HPDE6-E6E7 (cell line): ENCODE measurements around the gene ZP2.
"Not testable (repeated sequence)": the region's sequence is repeated elsewhere in the genome, so short reads cannot be mapped to it uniquely, and the experiment has no call there.

Experiments
- DNase-seq: peaks from one replicate; pipeline ENCODE4 v3.0.0; 2011; ENCODE audit warnings: missing footprints; ENCODE audit errors: extremely low spot score

The ZP2 gene

DNA sequence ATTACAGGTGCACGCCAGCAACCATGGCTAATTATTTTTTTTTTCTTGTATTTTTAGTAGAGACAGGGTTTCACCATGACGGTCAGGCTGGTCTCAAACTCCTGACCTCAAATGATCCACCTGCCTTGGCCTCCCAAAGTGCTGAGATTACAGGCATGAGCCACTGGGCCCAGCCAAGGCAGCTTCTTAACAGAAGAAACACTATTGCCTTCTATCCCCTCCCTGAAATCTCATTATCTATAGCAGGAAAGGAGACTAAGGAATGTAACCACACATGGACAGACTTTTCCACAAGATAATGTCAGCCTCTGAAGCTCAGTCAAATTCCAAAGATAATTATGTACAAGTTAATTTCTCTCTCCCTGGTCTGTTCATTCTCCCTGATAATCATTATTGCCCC, 5.7 kb upstream of the ZP2 start:
- DNase-seq, result no peak

DNA sequence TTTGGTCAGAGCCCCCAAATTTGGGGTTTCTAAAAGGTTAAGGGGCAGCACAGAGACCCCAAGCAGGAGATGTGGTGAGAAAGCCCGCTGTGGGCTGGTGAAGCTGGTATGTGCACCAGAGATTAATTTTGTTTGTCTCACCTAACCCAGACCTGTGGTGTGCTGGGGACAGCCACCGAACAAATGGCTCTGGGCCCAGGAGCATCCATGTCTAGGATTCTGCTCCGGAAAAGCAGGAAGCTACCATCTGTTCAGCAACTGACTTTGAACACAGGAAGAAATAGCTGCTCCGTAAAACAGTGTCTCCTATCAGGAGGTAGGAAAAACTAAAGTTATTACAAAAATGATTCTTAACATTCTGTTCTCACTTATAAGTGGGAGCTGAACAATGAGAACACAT, 2.7 kb upstream of the ZP2 start:
- no peak for DNase-seq

DNA sequence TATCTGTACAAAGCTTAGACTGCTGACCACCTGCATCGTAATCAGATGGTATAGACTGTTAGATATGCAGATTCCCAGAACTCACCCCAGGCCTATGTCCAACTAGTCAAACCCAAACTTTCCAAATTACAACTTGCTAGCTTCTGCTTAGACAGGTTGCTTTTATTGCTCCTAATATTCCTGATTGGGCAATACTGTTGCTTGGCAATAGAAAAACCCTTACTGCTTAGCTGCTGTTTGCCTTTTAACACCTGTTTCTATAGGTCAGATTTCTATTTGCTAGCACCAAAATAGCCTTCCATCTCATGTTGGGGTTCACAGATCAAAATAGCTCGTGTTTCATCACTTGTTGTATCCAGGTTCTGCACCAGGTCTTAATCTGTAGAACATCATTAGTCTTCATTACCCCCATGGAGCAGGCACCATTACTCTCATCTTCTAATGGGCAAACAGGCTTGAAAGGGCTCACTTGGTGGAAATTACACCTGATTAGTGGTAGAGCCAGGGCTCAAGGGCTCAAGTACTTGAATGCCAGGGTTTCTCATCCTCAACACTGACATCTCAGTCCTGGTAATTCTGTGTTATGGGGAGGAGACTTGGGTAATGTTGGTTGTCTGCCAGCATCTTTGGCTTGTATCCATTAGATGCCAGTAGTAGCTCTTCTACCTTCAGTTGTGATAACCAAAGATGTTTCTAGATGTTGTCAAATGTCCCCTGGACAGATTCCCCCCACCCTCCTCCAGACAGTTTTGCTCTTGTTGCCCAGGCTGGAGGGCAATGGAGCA, 2.7 kb downstream of the ZP2 start:
- no peak for DNase-seq

DNA sequence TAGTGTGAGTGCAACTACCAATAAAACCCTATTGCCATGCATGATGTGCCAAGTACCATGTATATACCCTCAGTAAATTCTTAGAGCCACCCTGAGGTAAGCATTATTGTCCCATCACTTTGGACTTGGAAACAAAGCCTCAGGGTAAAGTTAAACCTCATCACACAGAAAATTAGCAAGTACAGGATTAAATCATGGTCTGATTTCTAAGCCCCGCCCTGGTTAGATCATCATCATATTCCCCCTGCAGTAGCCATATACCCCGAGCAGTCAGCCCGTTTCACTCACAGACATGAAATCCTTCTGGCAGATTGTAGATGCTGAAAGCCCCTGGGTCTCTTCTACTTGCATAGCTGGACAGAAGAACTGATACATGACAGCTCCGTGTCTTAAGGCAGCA, 4.8 kb downstream of the ZP2 start:
- DNase-seq, result no peak

DNA sequence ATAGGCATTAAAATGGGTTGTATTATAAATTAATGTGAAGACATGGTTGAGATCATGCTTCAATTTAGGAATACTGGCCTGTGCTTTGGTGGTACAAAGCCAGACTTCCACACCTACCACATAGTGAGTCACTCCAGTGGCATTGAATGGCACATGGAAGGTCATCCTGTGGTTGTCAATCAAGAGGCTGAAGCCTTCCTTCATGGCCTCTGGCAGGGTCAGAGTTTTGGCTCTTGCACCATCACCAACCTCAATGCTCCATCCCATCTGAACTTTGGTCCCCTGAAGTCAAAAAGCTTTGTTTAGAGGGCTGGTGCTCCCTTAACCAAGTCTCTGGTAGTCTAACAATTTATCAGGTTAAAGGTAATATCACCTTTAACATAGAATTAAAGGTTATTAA, 6.1 kb downstream of the ZP2 start:
- DNase-seq, result no peak

DNA sequence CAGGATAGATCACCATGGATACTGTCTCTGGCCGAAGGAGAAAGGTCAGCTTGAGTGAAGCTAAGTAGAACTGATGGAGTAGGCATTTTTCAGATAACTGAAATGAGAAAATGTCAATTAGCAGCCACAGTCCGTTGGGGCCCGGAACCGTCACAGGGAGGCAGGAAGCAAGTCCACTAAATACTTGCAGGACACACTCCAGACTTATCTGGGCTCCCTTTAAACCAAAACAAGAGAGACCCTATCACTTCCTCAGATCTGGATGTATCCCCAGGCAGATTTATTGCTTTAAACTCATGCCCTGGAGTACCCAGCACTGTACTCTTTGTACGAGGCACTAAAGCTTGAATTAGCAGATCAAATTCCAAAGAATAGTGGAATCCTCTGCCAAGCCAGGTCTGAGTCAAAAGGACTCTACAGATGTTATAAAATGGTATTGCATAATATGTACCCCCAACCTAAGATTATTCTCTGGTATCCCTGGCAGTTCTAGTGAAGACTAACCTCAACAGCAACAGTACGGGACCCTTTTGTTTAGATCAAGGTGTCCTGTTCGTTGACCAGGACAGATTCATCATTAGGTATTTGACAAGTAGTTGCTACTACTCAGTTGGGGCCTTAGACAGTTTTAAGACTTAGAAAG, 8.1 kb downstream of the ZP2 start:
- DNase-seq, result no peak

DNA sequence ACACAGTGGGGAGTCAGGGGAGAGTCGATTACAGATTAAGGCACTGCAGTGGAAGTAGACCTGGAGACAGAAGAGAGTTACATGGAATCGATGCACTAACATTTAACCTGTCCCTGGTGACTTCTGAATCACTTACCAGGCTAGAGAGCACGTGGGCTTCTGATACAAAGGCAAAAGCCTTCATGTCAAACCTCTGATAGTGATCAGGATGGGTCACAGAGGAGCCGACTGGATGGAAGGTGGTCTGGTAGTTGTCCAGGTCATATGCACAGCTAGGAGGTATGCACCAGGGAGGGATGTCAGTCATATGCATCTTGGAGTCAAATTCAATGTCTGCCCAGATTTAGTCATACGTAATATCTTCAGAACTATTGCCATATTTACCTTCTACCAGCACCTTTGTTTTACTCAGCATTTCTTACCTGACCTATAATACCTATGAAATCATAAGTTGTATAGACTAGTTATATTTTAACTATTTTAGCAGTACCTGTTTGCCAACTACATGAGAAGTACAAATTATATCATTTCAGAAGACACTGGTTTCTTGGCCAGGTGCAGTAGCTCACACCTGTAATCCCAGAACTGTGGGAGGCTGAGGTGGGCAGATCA, 11.7 kb downstream of the ZP2 start:
- DNase-seq, result no peak

DNA sequence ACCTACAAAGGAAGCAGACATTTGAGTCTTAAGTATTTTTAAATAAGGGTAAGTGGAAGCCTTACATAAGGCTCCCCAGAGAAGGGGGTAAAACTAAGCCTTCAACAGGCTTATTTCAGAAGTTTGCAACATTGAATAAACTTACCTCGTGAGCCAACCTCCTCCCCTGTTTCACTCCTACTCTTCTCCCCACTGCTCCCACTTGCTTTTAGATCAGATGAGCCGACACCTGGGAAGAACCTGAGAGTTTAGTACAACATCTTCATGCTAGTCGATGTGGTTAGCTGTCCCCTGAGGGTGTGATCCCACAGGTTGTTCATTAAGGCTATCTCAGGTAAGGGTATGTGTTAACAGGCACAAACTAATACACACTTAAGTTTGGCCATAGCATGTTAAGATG, 13.8 kb downstream of the ZP2 start:
- DNase-seq, result no peak

DNA sequence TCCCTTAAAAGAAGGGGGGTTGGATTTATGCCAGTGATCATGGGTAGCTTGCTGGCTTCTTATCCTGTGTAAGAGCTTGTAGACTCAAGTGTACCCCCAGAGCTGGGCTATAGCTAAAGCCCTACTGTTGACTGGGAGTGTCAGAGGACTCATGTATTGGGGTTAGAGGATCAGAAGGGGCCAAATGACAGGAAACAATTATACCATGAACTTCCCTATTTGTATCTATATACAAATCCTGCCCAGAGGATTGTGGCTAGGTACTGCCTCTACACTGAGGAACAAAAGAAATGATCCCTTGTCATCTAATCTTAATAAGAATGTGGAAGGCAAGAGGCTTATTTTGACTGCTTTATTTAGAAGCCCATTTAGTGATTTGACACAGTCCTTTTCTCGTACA, 14.3 kb downstream of the ZP2 start:
- no peak for DNase-seq

DNA sequence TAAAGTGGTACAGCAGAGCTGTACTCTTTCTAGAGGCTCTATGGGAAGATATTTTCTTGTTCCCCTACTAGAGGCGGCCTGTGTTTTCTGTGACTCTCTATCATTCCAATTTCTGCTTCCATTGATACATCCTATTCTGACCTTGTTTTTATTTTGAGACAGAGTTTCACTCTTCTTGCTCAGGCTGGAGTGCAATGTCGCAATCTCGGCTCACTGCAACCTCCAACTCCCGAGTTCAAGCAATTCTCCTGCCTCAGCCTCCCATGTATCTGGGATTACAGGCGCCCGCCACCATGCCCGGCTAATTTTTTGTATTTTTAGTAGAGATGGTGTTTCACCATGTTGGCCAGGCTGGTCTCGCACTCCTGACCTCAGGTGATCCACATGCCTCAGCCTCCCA, 16.0 kb downstream of the ZP2 start:
- DNase-seq, result not testable (repeated sequence)

DNA sequence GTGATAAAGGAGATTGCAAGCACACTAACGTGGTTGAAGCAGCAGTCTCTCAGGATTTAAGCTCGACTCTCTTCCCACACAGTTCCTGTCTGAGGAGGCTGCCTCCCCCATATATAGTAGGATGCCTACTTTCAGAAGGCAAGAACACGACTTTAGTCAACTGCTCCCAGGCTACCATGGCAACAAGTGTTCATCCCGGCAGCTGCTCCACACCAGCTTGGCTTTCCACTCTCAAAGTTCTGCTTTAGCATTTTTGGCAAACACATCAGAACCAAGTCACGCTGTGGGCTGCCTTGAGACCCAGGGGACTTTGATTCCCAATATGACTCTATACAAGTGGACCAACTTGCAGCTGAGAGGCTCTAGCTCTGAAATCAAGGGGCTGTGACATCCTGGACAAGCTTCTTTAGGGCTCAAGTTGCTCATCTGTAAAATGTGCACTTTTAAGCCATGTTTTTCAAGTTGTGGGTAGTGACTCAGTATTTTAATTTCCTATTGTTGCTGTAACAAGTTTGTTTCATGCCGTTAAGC, 16.5 kb downstream of the ZP2 start:
- DNase-seq, result no peak

DNA sequence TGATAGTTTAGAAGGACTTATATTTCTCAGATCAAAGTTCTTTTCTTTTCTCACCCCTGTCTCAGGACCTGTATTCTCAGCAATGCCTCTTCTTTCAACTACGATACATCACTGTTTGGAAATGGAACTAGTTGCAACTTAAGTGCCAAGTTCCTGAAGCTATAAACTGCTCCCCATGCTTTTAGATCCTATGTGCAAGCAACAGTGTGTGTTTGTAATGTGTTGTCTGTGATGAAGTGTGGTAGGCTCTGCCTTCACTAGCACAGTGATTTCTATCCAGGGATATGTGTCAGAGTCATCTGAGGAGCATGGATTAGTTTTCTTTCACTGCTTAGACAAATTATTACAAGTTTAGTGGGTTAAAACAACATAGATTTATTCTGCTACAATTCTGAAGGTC, 18.4 kb downstream of the ZP2 start:
- no peak for DNase-seq

DNA sequence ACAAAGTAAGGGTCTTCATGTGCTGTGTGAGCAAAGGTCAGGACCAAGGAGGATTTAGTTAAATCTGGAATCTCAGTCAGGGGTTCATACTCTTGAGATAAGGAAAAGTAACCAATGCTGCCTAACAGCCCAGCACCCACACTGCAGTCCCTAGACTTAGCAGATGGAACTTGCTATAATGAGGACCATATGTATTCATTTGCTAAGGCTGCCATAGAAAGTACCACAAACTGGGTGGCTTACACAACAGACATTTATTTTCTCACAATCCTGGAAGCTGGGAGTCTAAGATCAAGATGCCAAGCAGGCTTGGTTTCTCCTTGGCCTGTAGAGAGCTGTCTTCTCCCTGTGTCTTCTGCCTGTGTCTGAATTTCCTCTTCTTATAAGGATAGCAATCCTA, 20.8 kb downstream of the ZP2 start:
- DNase-seq, result no peak

DNA sequence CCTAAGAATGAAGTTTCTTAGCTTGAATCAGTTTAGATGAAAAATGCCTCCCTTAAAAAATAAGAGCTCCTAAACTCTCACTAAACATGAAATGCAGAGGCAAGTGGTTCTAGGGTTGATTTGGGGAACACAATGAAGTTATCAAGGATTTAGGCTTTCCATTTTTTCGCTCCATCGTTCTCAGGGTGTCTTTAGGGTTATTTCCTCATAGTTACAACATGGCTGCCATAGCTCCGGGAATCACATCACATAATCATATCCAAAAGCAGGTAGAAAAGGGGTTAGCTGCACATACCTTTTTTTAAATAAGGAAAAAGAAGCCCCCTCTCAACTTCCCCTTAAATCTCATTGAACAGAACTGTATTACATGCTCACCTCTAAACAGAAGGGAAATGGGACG, 21.4 kb downstream of the ZP2 start:
- DNase-seq, result no peak

DNA sequence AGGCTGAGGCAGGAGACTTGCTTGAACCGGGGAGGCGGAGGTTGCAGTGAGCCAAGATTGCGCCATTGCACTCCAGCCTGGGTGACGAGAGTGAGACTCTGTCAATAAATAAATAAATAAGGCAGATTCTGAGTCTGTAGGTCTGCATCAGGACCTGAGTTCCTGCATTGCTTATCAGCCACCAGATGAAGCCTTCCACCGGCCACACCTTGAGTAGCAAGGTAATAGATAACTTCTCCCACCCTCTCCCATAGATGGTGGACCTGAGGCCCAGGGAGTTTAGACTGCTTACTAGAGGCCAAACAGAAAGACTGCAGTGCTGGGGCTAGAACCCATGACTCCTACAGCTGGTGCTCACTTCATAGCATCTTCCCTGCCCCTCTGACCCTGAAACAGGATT, 22.1 kb downstream of the ZP2 start:
- DNase-seq, result no peak

DNA sequence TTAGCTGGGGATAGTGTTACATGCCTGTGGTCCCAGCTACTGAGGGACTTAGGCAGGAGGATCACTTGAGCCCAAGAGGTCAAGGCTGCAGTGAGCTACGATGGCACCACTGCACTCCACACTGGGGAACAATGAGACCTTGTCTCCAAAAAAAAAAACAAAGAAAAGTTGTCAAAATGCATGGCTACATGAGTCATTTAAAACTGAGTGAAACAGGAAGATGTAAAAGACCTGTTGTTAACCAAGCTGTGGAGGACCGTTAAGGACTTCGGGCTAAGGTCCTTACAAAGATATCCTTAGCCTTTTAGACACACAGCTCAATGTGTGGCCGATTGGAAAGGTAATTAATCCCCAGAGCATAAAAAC, 25.1 kb downstream of the ZP2 start:
- no peak for DNase-seq

DNA sequence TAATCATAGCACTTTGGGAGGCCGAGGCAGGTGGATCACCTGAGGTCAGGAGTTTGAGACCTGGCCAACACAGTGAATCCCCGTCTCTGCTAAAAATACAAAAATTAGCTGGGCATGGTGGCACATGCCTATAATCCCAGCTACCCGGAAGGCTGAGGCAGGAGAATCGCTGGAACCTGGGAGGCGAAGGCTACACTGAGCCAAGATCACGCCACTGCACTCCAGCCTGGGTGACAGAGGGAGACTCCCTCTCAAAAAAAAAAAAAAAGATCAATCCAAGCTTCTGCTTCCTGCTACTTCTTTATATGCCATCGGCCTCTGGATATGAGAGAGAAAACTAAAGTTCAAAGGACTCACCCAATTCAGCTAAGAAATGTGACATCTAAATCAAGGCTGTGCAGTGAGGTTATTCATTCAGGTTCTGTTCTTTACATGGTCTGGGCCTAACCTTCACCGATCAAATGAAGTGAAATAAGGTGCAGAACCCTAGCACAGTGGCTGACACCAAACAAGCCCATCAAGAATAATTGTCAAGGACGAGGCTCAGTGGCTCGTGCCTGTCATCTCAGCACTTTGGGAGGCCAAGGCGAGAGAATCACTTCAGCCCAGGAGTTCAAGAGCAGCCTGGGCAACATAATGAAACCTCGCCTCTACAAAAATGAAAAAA, 25.6 kb downstream of the ZP2 start:
- DNase-seq, result no peak

DNA sequence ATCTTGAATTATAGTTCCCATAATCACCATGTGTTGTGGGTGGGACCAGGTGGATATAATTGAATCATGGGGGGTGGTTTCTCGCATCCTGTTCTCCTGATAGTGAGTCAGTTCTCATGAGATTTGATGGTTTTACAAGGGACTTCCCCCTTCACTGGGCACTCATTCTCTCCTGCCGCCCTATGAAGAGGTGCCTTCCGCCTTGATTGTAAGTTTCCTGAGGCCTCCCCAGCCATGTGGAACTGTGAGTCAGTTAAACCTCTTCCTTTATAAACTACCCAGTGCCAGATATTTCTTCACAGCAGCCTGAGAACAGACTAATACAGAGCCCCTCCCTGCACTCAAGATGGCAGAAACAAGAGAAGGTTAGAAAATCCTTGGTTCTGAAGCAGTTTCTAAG, 26.5 kb downstream of the ZP2 start:
- DNase-seq, result no peak

DNA sequence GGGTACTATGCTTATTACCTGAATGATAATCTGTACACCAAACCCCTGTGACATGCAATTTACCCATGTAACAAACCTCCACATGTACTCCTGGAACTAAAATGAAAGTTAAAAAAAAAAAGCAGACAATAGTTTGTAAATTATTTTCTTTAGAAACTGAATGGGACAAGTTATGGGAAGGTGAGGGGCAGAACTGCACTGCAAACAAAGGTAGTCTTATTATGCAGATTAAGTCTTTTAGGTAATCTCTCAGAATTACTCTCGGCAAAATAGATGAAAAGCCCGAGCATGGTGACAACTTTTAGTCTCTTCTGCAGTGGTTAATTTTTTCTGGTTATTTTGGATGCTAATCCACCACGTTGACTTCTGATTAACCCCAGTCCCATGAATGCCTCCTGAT, 27.4 kb downstream of the ZP2 start:
- no peak for DNase-seq

DNA sequence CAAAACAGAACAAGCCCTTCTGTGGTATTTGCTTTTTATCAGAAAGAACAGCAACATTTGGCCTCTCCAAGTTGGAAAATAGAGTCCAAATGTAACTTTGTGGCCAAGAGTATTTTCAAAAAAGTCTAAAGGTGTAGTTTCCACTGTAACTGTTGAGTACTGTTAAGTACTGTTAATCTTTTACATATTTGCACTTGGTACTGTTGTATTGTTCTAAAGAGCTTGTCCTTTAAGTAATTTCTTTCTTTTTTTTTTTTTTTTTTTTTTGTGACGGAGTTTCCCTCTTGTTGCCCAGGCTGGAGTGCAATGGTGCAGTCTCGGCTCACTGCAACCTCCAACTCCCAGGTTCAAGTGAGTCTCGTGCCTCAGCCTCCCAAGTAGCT, 31.4 kb downstream of the ZP2 start:
- no peak for DNase-seq

DNA sequence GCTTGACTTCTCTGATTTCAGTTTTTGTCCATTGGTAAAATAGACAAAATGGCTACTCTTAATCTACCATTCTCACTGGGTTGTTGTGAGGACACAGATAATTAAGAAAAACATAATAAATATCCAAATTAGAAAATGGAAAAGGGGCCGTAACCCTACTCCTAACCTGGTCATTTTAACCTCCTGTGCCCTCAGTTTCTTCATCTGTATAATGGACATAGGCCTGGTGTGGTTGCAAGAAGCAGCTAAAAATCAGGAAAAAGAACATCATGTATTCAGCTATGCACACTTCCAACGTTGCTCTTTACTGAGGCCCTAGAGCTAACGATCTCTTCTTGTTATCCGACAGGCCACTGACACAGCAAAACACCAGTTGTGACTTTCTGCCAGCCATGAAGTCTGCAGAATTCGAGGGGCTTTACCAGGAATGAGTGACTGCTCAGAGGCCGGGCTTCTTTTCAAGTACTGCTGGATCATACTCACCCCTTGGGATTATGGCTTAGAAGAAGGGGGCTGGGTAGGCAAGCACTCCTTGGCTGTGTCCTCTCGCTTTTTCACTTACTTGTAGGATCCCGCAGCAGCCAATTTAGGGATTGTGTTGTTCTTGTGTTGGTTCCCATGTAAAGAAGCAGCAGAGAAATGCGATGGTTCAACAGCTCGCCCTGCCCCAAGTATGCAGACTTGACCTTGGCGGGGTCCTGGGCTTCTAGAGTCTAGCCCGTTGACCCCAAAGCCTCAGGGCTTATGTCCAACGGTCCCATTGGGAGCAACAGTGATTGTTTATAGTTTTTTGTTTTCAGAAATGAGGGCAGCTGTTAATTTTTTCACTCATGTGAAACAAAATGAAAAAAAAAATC, 32.0 kb downstream of the ZP2 start:
- no peak for DNase-seq

DNA sequence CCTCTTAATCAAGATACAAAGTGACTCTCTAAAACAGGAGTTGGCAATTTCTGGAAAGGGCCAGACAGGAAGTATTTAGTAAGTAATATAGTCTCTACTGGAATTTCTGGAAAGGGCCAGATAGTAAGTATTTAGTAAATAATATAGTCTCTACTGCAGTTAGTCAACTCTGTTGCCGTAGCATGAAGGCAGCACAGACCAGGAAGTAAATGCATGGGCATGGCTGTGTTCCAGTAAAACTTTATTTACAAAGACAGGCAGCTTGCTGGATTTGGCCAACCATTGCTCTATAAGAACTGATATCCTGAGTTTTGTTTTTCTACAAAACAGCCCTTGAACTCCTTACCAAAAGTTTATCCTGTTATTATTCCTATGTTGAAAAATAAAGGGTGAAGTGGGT, 36.0 kb downstream of the ZP2 start:
- DNase-seq, result no peak
